SHP77 (cell line): ENCODE measurements around the gene RAPGEF6.
"Not testable (repeated sequence)": the region's sequence is repeated elsewhere in the genome, so short reads cannot be mapped to it uniquely, and the experiment has no call there.

ENCODE experiments used
- DNase-seq, 2 experiments: peaks; one replicate each; lab custom pipeline; 2025; lab: John Stamatoyannopoulos, UW

Gene RAPGEF6

GRCh38 chr5:131634996-131635683 lies at the start of gene RAPGEF6:
Gene RAPGEF6 (minus strand): TSS chr5:131635229. CDS start chr5:131635030, 199 bp downstream.
- peak; percentile 99 for DNase-seq

DNA sequence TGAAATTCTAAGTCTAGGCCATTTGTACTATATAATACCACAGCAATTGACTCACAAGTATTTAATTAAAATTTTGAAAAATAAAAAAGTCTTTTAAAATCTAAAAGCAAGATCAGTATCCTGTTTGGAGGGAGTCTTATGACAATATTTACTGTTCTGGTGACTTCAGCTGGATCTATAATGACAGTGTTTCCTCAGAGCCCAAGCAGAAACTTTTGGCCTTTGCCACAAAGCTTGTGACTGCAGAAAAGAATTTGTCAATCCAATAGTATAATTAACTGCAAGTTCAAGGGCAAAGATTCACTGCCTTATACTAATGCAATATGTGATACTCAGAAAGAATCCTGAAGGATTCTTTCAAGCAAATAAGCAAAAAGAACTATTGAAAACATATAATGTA lies 49.6 kb upstream of the RAPGEF6 start:
- DNase-seq = no peak

DNA sequence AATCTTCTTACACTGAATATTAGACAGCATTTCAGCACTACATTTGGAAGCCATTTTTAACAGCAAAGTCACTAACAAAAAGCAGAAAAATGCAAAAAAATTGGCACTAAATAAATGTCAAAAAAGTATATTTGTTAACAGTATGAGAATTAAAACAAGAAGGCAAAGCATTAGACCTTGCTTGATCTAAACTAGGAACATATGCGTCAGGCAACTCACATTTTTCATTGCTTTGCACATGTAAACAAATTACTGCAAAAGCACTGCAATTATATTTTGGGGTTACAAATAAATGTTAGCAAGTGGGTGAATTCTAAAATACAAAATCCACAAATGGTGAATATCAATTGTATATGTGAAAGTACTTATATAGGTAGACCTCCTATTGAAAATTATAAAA lies 49.0 kb upstream of the RAPGEF6 start:
- no peak for DNase-seq

DNA sequence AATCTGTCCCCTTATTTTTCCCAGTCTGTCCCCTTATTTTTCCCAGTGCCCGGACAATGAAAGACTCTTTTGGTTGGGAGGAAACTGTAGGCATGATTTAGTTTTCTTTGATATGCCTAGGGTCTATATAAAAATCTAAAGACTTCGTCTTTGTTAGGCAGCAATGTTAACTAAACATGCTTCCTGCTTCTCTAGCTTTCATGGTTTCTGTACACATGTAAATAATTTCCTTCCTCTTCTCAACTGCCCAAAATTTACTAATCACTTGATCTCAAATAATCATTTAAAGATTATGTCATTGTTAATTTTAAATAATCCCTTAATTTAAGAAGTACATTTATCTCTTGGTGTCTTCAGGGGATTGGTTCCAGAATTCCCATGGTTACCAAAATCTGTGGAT lies 47.8 kb upstream of the RAPGEF6 start:
- DNase-seq = no peak

DNA sequence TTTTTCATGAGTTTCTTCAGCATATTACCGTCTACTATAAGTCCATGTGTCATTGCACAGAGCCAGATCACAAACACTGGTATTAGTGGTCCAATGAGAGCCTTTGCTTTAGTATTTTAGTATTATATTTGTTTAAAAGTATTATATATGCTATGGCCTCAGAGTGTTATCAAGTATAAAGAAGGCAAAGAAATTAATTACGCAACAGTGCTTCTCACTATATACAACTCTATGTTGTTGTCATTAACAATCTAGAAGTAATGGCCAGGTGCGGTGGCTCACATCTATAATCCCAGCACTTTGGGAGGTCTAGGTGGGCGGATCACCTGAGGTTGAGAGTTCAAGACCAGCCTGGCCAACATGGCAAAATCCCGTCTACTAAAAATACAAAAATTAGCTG lies 47.1 kb upstream of the RAPGEF6 start:
- no peak for DNase-seq

- DNase-seq = no peak
Measured at GRCh38 chr5:131679911-131680310, 44.9 kb upstream of the RAPGEF6 start.

DNA sequence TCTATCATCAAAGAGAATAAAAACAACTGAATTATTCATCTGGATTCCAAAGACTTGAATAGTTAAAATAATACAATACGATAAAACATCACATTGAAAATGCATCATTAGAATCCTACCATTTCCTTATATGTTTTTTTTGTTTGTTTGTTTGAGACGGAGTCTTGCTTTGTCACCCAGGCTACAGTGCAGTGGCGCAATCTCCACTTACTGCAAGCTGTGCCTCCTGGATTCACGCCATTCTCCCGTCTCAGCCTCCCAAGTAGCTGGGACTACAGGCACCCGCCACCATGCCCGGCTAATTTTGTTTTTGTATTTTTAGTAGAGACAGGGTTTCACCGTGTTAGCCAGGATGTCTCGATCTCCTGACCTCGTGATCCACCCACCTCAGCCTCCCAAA lies 43.2 kb upstream of the RAPGEF6 start:
- not testable (repeated sequence) for DNase-seq

DNA sequence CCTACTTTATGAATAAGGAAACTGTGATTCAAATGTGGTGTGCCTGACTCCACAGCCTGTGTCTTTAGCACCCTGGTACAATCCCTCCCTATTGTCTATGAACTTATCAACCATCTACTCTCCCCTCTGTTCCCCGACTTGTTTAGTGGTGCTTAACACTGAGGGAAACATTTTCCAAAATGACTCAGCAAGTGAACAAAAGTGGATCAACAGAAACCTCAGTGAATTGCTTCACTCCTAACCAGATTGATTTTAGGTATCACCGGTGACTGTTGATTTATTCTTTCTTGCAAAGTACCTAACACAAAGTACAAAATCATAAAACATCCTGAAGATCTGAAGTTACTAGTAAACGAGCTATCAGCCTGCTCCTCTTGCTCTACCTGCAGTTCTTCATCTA lies 42.1 kb upstream of the RAPGEF6 start:
- no peak for DNase-seq

DNA sequence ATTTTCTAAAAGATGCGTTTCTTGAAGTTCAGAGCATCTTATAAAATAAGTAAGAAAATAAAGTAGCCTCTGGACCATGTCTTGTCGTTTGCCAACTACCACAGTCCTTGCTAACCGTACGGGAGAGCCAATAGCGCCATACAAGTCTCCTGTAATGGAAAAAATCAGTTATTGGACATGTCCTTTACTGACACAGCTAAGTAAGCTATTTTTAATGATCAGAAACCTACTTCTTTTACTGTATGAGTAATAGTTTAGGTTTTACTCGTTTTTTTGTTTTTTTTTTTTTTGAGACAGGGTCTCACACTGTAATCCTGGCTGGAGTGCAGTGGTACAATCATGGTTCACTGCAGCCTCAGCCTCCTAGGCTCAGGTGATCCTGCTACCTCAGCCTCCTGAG lies 37.7 kb upstream of the RAPGEF6 start:
- DNase-seq = no peak

GRCh38 chr5:131671994-131672655 lies 37.1 kb upstream of the RAPGEF6 start:
- no peak for DNase-seq

GRCh38 chr5:131671409-131671808 lies 36.4 kb upstream of the RAPGEF6 start:
- DNase-seq = no peak

DNA sequence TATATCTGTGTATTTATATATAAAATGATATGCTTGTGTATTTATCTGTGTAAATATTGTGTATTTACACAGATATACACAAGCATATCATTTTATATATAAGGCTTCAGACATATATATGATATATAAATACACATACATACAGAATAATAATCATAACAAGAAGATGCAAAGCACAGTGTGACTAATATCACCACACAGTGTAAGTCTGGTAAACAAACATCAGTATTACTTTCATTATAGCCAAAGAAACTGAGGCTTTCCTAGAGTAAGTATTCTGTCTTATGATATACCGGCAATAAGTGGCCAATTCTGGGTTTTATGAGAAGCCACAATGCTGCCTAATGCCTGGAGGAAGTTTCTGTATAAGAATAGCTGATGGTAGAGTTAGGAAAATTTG lies 29.9 kb upstream of the RAPGEF6 start:
- no peak for DNase-seq

DNA sequence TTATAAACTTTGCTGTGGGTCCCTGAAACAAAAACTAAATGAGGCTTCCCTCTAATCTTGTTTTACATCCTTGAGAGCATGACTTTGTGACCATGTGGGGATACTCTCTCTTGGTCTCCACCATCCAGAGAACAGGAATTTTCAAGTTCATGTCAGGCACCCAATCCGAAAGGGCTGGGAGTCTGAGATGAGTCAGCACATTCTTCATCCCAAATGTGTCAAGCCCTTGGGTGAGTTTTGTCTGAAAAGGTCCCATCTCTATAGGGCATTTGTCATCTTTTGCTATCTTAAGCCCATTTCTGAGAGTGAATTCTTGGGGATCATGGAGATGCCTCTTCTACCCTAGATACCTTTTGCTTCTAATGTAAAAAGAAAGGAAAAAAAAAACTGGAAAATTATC lies 26.9 kb upstream of the RAPGEF6 start:
- DNase-seq = no peak

DNA sequence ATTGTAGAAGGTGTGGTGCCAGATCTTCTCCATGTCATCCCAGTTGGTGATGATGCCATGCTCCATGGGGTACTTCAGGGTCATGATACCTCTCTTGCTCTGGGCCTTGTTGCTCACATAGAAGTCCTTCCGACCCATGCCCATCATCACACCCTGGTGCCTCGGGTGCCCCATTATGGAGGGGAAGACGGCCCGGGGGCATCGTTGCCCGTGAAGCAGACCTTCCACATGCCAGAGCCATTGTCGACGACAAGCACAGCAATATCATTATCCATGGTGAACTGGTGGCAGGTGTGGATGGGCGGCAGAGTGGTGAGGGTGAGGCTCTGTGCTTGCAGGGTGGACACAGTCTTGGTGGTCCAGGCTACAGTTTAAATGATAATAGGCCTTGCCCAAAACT lies 24.8 kb upstream of the RAPGEF6 start:
- DNase-seq = no peak

GRCh38 chr5:131659290-131659689 lies 24.3 kb upstream of the RAPGEF6 start:
- DNase-seq = no peak

DNA sequence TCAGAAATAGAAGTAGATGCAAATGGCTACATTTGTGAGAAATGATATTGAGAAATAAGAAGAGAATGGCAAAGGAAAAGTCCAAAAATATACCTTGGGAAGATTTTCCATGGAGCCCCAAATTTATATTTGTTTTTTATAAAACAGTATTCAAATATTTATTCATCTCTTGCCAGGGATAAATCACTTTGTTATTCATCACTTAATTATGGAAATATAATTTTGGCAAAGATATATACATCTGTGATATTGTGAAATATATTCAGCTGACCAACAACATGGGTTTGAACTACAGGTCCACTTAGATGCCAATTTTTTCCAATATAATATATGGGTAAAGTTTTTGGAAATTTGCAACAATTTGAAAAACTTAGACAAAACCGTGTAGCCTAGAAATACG lies 19.7 kb upstream of the RAPGEF6 start:
- no peak for DNase-seq

DNA sequence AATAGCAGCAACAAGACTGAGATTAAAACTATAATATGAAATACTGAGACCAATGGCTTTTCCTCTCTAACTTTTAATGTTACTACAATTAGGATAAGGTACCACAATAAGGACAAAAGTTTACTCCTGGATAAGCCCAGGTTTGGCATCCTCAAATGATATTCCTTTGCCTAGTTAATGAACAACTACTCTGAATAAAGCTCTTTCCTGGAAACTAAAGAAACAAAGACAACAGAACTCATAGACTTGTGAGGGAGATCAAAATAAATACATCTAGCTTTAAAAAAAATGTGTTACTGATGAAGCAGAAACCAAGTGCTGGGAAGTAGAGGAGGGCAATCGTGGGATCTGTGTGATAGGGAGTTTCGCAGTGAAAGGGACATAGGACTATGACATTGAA lies 19.3 kb upstream of the RAPGEF6 start:
- no peak for DNase-seq

- DNase-seq = no peak
Measured at GRCh38 chr5:131649161-131649560, 14.1 kb upstream of the RAPGEF6 start.

- no peak for DNase-seq
Measured at GRCh38 chr5:131647048-131647769, 12.2 kb upstream of the RAPGEF6 start.

- DNase-seq = no peak
Measured at GRCh38 chr5:131644822-131645221, 9.8 kb upstream of the RAPGEF6 start.

- no peak for DNase-seq
Measured at GRCh38 chr5:131644370-131644769, 9.3 kb upstream of the RAPGEF6 start.

DNA sequence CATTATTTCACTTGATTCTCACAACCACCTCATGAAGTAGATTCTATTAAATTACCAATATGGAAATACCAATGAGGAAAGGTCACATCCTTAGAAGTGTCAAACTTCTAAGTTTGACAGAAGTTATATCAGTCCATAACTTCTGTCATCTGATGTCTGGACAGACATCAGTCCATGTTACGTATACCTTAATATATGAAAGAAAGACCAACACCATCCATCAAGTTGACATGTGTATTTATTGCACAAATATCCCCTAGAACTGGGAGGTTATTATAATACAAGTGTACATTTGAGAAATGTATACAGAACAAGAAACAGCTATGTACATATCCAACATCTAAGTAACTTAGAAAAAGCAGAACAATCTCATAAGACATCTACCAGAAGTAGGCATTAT lies 6.5 kb upstream of the RAPGEF6 start:
- no peak for DNase-seq
